ENCODE data around the gene BRMS1. TPM values are rescaled to one million over a fixed set of nuclear protein-coding genes. Genes with fewer than 3 reads are reported as not detected.

The BRMS1 gene
- total and polyA plus RNA-seq, 4 donors: 21.5 to 55.2 (median 23.4) TPM

GRCh38 chr11:66340596-66341501 lies 4.1 kb downstream of the BRMS1 start:
- Histone ChIP-seq H3K4me1 (ENCODE audit: control insufficient read depth in 1 of 2, insufficient read depth in 2 of 2, low read length in 2 of 2) (no peaks in the 10 kb centered on the region), H3K36me3 (ENCODE audit: control insufficient read depth in 1 of 2, insufficient read depth in 2 of 2, low read length in 1 of 2) (peaks cover 0 to 8% of the 10 kb centered on the region in 2 donors), H3K27ac (ENCODE audit: low read depth in 1 of 2, low read length in 2 of 2) (no peak overlapping the region), H3K27me3 (ENCODE audit: control insufficient read depth in 1 of 2, insufficient read depth in 2 of 2, low read length in 1 of 2) (no peaks in the 10 kb centered on the region), H3K4me3 (ENCODE audit: low read length in 2 of 2) (no peak overlapping the region), H3K9me3 (ENCODE audit: control insufficient read depth, low read length) (no peaks in the 10 kb centered on the region)
- DNase-seq: peak; percentile 37 to 71
- 92 to 93% methylated on average over 28 of the region's 28 CpGs for WGBS, 2 donors
- ATAC-seq (ENCODE audit: low FRiP score): no peak
- intact Hi-C loops (cut with DNase I): no loop called here

DNA sequence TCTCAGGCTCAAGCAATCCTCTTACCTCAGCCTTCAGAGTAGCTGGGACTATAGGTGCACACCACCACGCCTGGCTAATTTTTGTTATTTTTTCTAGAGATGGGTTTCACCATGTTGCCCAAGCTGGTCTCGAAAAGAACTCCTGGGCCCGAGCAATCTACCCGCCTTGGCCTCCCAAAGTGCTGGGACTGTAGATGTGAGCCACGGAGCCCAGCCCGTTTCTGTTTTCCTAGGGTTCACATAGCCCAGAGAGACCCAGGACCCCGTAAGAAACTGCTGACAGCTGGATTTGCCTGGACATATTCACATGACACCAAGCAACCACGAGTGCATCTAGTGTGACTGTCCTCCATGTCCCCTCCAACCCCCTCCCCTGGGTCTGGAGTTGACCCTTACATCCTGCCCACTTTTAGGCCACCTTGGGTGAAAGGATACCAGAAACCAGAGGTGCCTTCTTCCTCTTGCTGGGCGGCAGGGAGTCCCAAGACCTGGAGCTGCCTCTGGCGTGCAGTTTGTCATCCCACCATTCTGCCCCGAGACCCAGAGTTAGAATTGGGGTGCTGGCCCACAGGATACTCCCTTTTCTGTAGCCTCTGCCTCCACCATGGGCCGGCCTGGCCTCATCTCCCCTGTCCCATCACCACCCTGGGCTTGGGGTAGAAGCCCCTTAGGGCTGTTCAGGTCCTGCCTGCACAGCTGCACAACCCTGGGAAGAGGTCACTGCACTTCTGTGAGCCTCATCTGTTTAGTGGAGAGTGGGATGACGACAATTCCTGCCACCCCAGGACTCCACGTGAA lies 5.0 kb downstream of the BRMS1 start:
- H3K36me3 ChIP-seq (ENCODE audit: control insufficient read depth in 1 of 2, insufficient read depth in 2 of 2, low read length in 1 of 2): peaks cover 0 to 8% of the 10 kb centered on the region in 2 donors
- peak in 1 of 2 donors; percentile 70 for DNase-seq

DNA sequence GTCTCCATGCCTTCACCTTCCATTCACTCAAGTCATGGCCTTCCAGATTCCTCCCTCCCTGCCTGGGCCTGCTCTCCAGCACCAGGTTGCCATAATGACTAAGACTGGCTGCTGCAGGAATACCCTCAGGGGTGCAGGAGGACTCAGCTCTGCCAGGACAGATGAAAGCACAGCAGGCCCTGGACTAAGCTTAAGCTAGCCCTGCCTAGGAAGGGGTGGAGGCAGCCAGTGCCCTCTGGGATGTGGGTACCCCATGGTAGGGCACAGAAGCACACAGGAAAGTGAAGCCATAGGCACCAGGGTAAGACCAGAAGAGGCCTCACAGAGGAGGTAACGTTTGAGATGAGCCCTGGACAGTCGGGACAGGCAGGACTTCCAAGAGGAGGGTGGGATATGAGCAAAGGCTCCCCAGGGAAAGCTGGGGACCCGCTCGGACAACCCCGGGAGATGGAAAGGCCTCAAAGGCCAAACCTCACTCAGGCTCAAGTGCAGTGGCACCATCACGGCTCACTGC lies 5.7 kb downstream of the BRMS1 start:
- H3K4me1 ChIP-seq (ENCODE audit: control insufficient read depth in 1 of 2, insufficient read depth in 2 of 2, low read length in 2 of 2): no peaks in the 10 kb centered on the region
- intact Hi-C loops (cut with DNase I): no loop called here
- no peaks in the 10 kb centered on the region for H3K27me3 ChIP-seq (ENCODE audit: control insufficient read depth in 1 of 2, insufficient read depth in 2 of 2, low read length in 1 of 2)
- no peak overlapping the region for H3K4me3 ChIP-seq (ENCODE audit: low read length in 2 of 2)
- ATAC-seq (ENCODE audit: low FRiP score) (no peak), DNase-seq (peak in 1 of 2 donors; percentile 40)
- H3K36me3 ChIP-seq (ENCODE audit: control insufficient read depth in 1 of 2, insufficient read depth in 2 of 2, low read length in 1 of 2): peaks cover 0 to 8% of the 10 kb centered on the region in 2 donors
- no peak overlapping the region for H3K27ac ChIP-seq (ENCODE audit: low read depth in 1 of 2, low read length in 2 of 2)
- 86 to 87% methylated on average over 6 of the region's 6 CpGs for WGBS, 2 donors
- no peaks in the 10 kb centered on the region for H3K9me3 ChIP-seq (ENCODE audit: control insufficient read depth, low read length)

More for the DNA sequence above, 5.0 kb downstream of the BRMS1 start:
- Histone ChIP-seq H3K4me3 (ENCODE audit: low read length in 2 of 2) (no peak overlapping the region), H3K4me1 (ENCODE audit: control insufficient read depth in 1 of 2, insufficient read depth in 2 of 2, low read length in 2 of 2) (no peaks in the 10 kb centered on the region), H3K9me3 (ENCODE audit: control insufficient read depth, low read length) (no peaks in the 10 kb centered on the region), H3K27me3 (ENCODE audit: control insufficient read depth in 1 of 2, insufficient read depth in 2 of 2, low read length in 1 of 2) (no peaks in the 10 kb centered on the region), H3K27ac (ENCODE audit: low read depth in 1 of 2, low read length in 2 of 2) (no peak overlapping the region)
- 78 to 79% methylated on average over 14 of the region's 14 CpGs for WGBS, 2 donors
- no peak for ATAC-seq (ENCODE audit: low FRiP score)
- intact Hi-C loops (cut with DNase I): no loop called here

- Histone ChIP-seq H3K9me3 (ENCODE audit: control insufficient read depth, low read length) (no peaks in the 10 kb centered on the region), H3K4me1 (ENCODE audit: control insufficient read depth in 1 of 2, insufficient read depth in 2 of 2, low read length in 2 of 2) (no peaks in the 10 kb centered on the region), H3K27me3 (ENCODE audit: control insufficient read depth in 1 of 2, insufficient read depth in 2 of 2, low read length in 1 of 2) (no peaks in the 10 kb centered on the region), H3K27ac (ENCODE audit: low read depth in 1 of 2, low read length in 2 of 2) (no peak overlapping the region), H3K4me3 (ENCODE audit: low read length in 2 of 2) (no peak overlapping the region), H3K36me3 (ENCODE audit: control insufficient read depth in 1 of 2, insufficient read depth in 2 of 2, low read length in 1 of 2) (peaks cover 0 to 8% of the 10 kb centered on the region in 2 donors)
- 79 to 80% methylated on average over 17 of the region's 17 CpGs for WGBS, 2 donors
- DNase-seq: peak in 1 of 2 donors; percentile 69
- intact Hi-C loops (cut with DNase I): no loop called here
- no peak for ATAC-seq (ENCODE audit: low FRiP score)
Measured at GRCh38 chr11:66338276-66339161, 6.4 kb downstream of the BRMS1 start.

DNA sequence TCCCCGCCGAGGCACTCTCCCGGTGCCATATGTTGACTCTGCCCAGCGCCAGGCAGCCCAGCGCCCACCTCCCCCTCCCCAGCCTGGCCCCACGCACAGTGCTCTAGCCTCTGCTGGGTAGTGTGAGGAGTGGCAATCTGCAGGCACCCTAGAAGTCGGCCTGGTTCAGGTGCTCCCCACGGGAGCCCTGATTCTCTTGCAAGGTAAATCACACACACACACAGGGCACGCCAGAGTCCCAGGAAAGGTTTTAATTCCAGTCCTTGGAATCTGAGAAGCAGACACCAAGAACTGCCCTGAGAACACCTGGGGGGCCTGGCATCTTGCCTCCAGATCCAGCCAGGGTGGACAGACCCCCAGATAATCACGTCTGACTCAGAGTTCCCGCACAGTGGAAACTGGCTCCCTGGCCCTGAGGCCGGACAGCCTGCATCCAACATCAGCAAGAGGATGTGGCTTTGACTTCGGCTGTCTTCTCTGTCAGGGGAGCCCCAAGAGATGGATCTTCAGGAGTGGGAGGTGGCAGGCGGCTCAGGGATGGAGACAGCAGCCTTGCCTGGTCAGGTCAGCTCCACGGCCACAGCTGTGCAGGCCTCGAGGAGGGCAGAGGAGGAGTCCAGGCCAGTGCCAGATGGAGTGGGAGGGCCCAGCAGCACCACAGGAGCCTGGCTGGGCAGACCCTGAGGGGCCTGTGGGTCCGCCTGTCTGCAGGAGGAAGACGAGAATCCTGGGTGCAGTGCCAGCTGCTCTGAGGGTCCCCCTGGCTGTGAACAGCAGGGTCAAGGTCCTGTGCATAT lies 7.6 kb downstream of the BRMS1 start:
- no peak overlapping the region for H3K27ac ChIP-seq (ENCODE audit: low read depth in 1 of 2, low read length in 2 of 2)

GRCh38 chr11:66336234-66337102 lies 8.4 kb downstream of the BRMS1 start, which contains the start of gene RIN1:
TSS of gene RIN1 (minus strand) at chr11:66336434. CDS start at chr11:66336402, 32 bp downstream.
- peak within 1 kb of the TSS; percentile 19 to 50 for H3K4me3 ChIP-seq (ENCODE audit: low read length in 2 of 2)
- DNase-seq (peak; percentile 85 to 88), ATAC-seq (ENCODE audit: low FRiP score) (peak; percentile 69)
- H3K36me3 ChIP-seq (ENCODE audit: control insufficient read depth in 1 of 2, insufficient read depth in 2 of 2, low read length in 1 of 2): peaks cover 0 to 6% of the 10 kb centered on the region in 2 donors
- no peaks in the 10 kb centered on the region for H3K9me3 ChIP-seq (ENCODE audit: control insufficient read depth, low read length)
- 4% methylated on average over 21 to 22 of the region's 22 CpGs for WGBS, 2 donors
- H3K27me3 ChIP-seq (ENCODE audit: control insufficient read depth in 1 of 2, insufficient read depth in 2 of 2, low read length in 1 of 2): no peaks in the 10 kb centered on the region
- no peaks in the 10 kb centered on the region for H3K4me1 ChIP-seq (ENCODE audit: control insufficient read depth in 1 of 2, insufficient read depth in 2 of 2, low read length in 2 of 2)
- intact Hi-C loops (cut with DNase I): no loop called here
- H3K27ac ChIP-seq (ENCODE audit: low read depth in 1 of 2, low read length in 2 of 2): peak within 1 kb of the TSS in 1 of 2 donors; percentile 12

More for the DNA sequence above, 7.6 kb downstream of the BRMS1 start:
- no peaks in the 10 kb centered on the region for H3K4me1 ChIP-seq (ENCODE audit: control insufficient read depth in 1 of 2, insufficient read depth in 2 of 2, low read length in 2 of 2)
- DNase-seq: peak; percentile 48 to 71
- 50 to 59% methylated on average over 18 of the region's 18 CpGs for WGBS, 2 donors
- H3K9me3 ChIP-seq (ENCODE audit: control insufficient read depth, low read length): no peaks in the 10 kb centered on the region
- no peak for ATAC-seq (ENCODE audit: low FRiP score)
- H3K4me3 ChIP-seq (ENCODE audit: low read length in 2 of 2): no peak overlapping the region
- H3K36me3 ChIP-seq (ENCODE audit: control insufficient read depth in 1 of 2, insufficient read depth in 2 of 2, low read length in 1 of 2): peaks cover 0 to 8% of the 10 kb centered on the region in 2 donors
- intact Hi-C loops (cut with DNase I): no loop called here
- no peaks in the 10 kb centered on the region for H3K27me3 ChIP-seq (ENCODE audit: control insufficient read depth in 1 of 2, insufficient read depth in 2 of 2, low read length in 1 of 2)

Measured in aorta (tissue), 5 donors.